Skeletal muscle cell (primary cell): Measurements from ENCODE around the gene ELAVL4.

Experiments used
- DNase-seq: peaks from one replicate; pipeline ENCODE4 v3.0.0-alpha.2; 2010; ENCODE audit warnings: low read depth
- H3K4me3 ChIP-seq: 2 replicates; pipeline ENCODE4 v1.5.1; 2011; ENCODE audit warnings: low read depth, mild to moderate bottlenecking, control low read depth, low read length, moderate library complexity

Gene ELAVL4

DNA sequence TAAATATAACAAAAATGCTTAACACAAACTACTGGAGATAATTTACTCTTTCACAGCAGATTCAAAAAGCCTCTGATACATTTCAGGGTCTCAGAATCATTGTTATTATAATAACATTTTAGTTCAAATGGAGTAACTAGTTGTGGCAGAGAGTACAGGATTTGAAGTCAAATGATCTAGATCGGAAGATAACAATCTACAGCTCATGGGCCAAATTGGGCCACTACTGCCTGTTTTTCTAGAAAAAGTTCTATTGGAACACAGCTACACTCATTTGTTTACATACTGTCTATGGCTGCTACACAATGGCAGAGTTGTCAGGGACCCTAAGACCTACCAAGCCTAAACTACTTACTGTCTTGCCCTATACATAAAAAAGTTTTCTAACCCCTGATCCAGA lies 63.6 kb downstream of the ELAVL4 start:
- H3K4me3 ChIP-seq, result no peak overlapping the region
- no peak for DNase-seq

DNA sequence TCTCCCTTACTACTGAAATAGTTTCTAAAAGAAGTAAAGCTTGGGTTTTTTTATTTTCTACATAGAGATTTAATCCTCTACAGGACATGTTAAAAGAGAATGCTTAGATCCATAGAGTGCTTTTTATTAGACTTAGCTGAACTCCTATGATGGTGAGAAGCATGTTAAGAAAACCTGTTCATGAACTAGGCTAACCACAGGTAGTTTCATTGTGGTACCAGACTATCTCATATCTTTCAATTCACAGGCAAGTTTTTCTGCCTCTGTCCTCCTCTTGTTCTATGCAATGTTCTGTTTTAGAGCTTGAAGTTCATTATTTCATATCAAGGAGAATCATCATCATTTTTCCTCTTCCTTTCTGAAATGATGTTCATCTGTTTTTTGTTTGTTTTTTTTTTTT lies 65.4 kb downstream of the ELAVL4 start:
- DNase-seq, result no peak
- H3K4me3 ChIP-seq, result no peak overlapping the region

DNA sequence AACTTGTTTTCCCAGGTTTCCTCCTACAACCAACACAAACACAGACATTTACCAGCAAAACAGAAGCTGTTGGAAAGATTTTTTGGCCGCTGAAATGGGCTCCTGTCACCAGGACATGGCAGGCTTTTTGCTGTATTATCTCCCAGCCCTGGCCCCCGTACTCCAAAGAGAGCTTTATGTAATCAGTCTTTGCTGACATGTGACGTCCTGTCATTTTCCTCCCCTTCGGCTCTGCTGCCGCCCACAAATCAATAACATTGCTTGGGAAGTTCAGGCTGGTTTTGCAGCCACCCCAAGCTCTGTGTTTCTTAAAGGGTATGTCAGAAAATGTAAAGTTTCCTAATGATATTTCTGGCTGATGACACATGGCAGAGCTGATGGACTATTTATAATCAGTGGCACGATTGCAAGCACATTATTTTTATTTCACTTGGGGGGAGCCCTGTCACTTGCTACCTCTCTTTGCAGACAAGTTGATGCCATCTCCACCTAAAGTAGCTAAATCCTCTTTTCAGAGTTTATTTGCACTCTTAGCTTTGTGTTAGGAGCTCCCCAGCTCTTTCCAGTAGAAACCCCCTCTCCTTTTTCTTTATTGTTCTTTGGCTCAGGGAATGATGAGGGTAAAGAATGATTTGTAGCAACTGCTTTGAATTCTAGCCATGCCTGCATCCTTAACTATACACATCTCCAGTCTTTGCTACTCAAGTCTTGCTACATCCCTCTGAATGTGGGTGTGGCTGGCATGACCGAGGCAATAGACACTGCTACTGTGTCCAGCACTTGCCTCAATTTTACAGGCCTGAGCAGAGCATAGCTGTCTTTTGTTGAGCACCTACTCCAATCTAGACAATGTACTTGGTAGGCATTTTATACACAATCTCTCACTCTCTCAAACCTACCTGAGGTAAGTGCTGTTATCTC lies 67.3 kb downstream of the ELAVL4 start:
- DNase-seq, result no peak
- no peak overlapping the region for H3K4me3 ChIP-seq

DNA sequence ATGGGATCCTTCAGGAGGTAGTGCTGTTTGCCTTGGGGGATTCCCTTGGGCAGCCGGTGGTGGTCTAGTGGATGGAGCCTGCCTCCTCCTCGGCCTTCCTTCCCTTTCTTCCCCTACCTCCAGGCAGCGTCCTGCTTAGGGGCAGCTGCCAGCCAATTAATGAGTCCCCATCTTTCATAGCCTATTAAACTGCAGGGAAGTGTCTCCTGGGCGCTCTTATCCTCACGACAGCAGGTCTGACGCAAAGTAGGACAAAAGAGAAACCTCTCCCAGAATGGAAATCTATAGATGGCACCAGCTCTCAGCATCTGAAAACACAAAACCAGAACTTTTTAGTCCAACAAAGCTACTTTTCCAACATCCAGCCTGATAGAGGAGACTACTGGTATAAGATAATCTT lies 69.3 kb downstream of the ELAVL4 start:
- no peak for DNase-seq
- no peak overlapping the region for H3K4me3 ChIP-seq

DNA sequence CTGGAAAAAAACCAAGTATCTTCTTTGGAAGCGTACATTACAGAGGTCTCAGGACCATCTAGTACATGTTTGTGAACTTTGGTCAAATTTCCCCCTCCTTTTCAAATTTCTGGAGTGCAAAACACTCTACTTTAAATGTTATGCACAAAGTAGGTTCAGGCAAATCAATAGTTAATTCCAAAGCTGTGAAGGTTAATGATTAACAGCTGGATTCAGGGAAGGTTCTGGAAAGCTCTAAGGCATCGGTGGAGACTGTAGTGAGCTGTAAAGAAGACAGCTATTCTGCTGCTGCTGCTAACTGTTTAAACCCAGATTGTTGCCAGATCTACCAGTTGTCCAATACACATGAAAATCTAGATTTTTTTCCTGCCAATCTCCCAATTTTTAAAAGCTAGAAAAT lies 70.9 kb downstream of the ELAVL4 start:
- no peak for DNase-seq
- H3K4me3 ChIP-seq, result no peak overlapping the region

DNA sequence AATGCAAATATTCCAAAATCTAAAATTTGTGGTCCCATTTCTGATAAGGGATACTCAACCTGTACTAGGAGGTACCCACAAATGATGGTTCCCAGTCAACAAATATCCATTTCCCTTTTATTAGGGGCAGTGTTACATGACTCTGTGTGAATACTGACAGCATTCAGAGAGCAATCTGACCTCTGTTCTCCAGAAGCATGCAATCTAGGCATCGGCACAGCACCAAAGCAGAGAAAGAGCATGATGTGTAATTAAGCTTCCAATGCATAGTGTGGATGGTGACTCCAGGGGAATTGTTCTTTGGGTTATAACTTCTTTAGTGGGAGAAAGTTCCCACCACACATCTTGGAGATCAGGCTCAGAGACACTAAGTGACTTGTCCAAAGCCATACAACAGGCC lies 71.6 kb downstream of the ELAVL4 start:
- no peak for DNase-seq
- H3K4me3 ChIP-seq, result no peak overlapping the region

DNA sequence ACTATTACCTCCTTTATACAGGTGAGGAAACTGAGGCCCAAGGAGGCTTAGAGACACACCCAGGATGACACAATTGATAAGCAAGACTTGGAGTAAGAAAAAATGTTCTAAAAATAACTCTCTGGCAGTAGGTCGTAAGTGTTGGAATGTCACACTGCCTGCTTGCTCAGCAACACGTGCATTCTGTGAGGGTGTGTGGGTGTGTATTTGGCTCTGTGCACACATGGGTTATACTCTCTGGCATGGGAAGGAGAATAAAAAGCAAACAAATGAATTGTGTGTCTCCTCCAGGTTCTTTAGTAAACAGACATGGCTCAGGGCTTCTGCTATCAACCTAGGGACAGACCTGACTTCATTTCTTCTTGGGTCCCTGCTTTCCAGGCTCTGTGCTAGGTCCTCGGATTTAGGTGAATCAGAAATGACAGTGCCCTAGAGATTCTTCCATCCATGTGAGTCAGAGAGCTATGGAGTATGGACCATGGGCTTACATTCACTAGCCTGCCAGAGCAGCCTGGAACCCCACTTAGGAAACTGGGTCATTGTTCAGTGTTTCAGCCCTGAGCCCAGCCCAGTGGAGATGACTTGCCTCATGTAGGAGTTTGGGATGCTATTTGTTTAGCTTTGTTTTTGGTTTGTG lies 72.4 kb downstream of the ELAVL4 start:
- H3K4me3 ChIP-seq, result no peak overlapping the region
- no peak for DNase-seq

DNA sequence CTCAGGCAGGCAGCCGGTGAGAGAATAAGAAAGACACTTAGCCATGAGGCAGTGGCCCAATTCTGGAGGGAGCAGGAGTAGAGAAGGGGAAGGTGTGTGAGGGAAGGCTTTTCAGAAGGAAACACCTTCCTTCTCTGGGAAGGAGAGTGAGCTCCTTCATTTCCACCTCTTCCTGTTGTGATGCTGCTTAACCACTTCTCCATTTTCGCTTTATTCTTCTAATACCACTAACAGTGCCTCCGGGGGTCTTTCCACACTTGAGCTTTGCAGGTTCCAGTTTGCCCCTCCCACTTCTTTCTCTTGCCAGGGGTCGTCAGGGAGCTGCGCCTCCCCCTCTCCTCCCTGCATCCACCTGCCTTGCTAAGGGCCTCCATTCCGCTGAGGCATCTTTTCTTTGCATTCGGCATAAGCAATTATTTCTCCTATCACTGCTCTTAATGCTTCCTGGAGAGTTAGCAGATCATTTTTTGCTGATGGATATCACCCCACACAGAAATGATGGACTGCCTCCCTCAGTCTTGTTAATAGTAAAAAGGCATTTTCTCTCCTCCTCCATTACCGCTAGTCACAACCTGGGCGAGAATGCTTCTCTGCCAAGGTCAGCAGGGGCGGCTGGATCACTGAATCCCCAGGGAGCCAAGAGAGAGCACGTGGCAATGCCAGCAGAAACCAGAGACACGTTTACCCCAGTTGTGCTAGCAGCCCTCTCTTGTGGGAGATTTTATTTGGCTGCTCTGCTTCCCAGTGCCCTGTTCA lies 74.8 kb downstream of the ELAVL4 start:
- no peak for DNase-seq
- H3K4me3 ChIP-seq, result no peak overlapping the region

DNA sequence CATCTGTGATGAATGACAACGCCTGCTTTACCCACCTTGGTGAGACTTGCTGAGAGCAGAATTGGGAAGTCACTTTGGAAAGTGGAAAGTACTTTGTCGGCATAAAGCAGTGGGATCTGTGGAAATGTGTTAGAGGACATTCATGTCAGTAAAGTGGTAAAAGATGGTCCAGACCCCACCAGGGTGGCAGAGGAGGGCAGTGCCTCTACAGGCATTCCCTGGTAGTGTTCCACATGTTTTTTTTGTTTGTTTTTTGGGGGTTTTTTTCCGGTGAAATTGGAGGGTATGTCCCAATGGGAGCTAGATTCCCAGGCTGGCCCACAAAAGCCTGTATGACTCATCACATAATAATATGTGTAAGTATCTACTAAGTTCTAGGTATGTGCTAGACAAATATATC lies 80.6 kb downstream of the ELAVL4 start:
- H3K4me3 ChIP-seq, result no peak overlapping the region
- DNase-seq, result no peak

DNA sequence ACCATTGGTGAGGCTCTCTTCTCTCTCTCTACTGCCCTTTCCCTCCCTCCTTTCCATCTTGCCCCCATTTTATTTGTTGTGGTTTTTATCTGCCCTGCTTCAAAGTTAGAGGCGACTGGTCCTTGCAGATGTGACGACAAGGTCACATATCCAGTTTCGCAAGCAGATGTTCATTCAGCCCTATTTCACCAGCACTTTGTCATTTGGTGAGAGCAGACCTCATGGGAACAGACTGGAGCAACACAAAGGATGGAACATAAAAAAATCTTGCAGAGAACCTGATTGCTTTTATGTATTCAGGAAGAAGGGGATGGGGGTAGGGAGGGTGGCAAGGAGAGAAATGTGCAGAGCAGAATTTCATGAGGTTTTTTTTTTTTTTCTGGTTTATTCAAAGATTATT lies 84.3 kb downstream of the ELAVL4 start:
- DNase-seq, result no peak
- H3K4me3 ChIP-seq, result no peak overlapping the region

DNA sequence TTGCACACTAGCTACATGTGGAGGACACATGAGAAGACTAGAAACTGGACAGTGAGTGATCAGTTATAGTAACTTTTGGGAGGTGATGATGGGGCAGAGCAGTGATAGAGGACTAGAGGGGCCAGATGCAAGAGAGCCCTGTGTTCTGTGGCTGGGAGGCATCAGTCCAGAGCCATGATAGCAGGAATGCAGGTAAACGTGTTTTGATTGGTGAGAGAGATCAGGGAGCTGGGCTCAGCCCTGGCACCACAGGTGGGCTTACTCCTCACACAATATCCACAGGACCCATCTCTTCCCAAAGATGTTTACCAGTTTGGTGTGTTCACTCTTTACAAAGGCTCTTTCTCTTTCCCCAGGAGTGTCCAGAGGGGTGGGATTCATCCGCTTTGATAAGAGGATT lies 86.5 kb downstream of the ELAVL4 start:
- H3K4me3 ChIP-seq, result no peak overlapping the region

DNA sequence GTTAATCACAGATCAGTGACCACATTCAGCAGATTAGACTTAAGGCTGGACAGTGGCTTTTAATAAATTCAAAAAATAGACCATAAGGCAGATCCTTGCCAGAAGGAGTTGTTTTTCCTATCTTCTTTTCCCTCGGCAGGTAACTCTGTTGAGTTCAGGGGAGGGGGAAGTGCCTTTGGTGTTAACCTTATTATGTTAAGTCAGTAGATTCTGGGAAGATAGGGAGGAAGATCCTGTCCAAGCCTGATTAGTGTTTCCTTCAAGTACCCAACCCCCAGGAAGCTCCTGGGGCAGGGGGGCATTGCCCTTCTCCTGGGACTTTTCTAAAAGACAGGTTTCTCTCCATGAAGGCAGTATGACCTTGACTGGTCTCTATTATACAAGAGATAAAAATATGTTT lies 87.4 kb downstream of the ELAVL4 start:
- no peak overlapping the region for H3K4me3 ChIP-seq
- DNase-seq, result no peak

More for the DNA sequence above, 86.5 kb downstream of the ELAVL4 start:
- no peak for DNase-seq

DNA sequence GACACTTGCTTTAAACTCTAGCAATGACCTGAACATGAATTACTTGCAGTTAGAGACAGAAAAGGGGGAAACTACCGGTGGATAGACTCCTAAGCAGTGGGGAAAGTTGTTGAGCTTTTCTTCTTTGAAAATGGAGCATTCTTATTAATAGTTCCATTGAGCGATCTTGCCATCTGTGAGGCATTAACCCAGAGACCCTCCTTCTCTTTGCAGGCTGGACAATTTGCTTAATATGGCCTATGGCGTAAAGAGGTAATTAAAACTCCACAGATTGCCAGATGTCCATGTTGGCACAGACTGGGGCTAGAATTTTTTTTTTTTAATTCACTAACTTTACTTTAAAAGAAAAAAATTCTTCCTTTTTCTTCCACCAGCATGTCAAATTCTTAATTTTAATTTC lies 88.5 kb downstream of the ELAVL4 start:
- no peak for DNase-seq
- no peak overlapping the region for H3K4me3 ChIP-seq

DNA sequence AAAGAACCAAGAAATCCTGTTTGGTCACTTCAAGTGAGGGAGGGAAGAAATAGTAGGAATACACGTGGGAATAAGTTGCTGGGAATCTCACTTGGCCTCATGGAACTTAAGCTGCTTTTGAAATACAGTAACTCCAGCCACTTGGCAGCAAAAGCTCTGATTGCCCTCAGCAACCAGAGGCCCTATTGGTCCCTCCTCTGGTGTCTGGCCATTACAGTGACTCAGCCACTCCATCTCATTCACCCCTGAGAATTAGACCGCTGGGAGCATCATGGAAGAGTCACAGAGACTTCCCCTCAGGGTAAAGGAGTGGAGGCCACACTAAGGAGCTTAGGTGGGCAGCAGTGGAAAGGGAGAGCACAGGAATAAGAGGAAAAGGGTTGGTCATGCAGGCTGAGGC lies 99.6 kb downstream of the ELAVL4 start:
- no peak for DNase-seq
- no peak overlapping the region for H3K4me3 ChIP-seq

DNA sequence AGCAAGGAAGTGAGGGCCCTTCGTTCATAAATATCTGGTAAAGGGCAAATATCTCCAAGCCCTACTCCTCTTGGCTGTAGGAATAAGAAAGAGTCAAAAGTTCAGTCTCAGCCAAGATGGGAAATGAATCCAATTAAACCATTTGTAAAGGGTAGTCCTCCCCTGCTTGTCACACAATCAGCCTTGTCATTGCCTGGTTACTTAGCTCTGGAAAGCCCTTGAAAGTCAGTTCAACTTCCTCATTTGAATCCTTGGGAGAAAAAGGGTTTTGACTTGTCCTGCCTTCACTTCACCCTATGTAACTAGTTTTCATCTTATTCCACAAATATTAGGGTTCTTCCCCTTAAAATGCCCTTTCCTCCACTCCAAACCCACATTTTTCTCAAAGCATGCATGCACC lies 100.0 kb downstream of the ELAVL4 start:
- DNase-seq, result no peak

DNA sequence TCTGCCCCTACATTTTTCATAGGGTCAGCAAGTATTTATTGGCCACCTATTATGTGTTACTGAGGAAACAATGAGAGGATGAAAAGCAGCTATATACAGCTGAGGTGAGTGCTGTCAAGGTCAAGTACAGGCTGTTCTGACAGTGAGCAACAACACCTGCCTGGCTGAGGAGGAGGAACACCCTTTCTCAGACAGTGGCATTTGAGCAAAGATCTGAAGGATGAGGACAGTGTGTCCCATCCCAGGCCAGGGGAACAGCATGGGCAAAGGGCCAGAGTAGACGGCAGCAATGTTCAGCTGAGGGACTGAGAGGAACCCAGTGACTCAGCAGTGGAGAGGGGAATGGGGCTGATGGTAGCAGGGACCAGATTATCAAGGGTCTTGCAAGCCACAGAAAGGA lies 101.0 kb downstream of the ELAVL4 start:
- DNase-seq, result no peak
- no peak overlapping the region for H3K4me3 ChIP-seq

More for the DNA sequence above, 100.0 kb downstream of the ELAVL4 start:
- H3K4me3 ChIP-seq, result no peak overlapping the region

DNA sequence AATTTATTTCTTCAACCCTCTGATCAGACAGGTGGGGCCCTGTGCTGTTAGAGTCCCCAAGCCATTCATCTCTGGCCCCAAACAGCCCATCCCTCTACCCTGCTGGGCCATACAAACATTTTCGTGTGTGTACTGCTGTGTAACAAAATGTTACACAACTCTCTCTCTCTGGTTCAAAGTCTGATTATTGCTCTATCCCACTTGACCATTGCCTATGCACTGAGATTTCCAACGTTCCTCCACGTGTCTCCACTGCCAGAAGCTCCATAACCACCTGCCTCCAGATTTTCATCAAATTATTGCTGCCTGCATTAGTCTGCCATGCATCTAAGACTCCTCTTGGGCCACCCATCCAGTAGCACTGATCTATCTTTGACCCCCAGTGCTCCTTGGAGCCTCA lies 104.8 kb downstream of the ELAVL4 start:
- no peak for DNase-seq

DNA sequence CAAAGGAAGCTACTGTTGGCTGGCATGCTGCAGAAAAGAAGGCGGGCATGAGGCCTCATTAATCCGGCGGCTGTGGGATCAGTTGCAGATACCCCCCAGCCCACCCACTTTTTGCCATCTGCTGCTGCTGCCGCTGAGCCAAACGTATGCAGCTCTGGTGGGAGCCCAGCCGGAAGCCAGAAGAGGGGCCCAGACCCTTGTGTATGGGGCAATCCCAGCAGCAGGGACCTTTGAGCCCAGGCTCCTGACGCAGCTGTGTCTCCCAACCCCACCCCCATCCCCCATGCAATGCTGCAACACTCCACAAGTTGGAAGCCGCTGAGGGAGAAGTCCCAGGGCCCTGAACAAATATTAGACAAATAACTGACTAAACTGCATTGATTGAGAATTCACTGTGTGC lies 106.0 kb downstream of the ELAVL4 start:
- DNase-seq, result no peak
- no peak overlapping the region for H3K4me3 ChIP-seq

More for the DNA sequence above, 104.8 kb downstream of the ELAVL4 start:
- no peak overlapping the region for H3K4me3 ChIP-seq

DNA sequence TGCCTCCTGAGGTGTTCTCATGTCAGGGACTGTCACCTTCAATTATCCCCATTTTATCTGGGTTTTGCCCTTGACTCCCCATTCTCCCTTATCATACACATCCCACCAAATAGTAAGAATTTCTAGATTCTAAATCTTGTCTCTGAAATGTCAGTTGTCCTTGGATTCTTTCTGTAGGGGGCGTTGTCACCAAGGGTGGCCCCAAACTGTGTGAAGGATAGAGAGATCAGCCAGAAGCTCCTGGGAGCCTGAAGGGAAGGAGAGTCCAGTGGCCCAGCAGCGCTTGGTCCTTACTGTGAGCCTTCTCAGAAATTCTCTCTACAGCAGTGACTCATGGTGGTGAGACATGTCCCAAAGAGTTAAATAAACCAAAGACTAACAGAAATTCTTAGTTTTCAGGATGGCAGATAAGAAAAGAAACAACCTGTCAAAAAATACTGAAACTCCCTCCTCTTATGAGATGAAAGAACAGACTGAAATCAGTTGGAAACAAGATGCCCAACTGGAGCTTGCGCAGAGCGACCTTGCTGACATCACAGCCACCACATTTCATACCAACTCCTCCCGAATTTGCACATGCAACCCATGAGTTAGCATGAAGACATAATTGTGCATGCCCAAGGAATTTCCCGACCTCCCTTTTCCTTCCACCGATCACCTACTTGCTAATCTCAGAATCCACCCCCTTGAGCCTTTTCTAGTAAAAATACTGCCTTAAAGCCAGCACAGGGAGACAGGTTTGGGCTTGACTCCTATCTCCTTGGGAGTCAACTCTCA lies 109.8 kb downstream of the ELAVL4 start:
- DNase-seq, result no peak
- no peak overlapping the region for H3K4me3 ChIP-seq
